Activated CD8-positive, alpha-beta T cell treated with anti-CD3 and anti-CD28 coated beads for 36 hours (primary cell): ENCODE measurements around the gene SF3B3. TPM values are rescaled to one million over a fixed set of nuclear protein-coding genes. Genes with fewer than 3 reads are reported as not detected.
A peak's percentile ranks its signal among the peaks of the same experiment; 100 is the strongest.

ENCODE experiments used
- ATAC-seq: fragments of 200-7000 bp; cut with Tn5 transposase; one replicate; pipeline ENCODE4 v1.10.0; 2021; ENCODE audit warnings: mild to moderate bottlenecking, moderate library complexity
- CTCF ChIA-PET: fragments of 350-600 bp; sonication (Branson Sonifier 250); formaldehyde crosslinking; loops from one replicate; lab custom pipeline; 2021; ENCODE audit warnings: antibody characterized with exemption; lab: Charles Lee
- POLR2A ChIA-PET: fragments of 350-600 bp; sonication (Branson Sonifier 250); formaldehyde crosslinking; loops from one replicate; lab custom pipeline; 2021; ENCODE audit warnings: antibody characterized with exemption; lab: Charles Lee
- DNase-seq: peaks from one replicate; pipeline ENCODE4 v3.0.0-alpha.2; 2020
- H3K27ac Mint-ChIP-seq: one replicate; pipeline ENCODE4 v1.8.0; 2021; ENCODE audit warnings: mild to moderate bottlenecking, mixed read lengths
- H3K27me3 Mint-ChIP-seq: one replicate; pipeline ENCODE4 v1.8.0; 2021; ENCODE audit warnings: mixed read lengths
- H3K36me3 Mint-ChIP-seq: one replicate; pipeline ENCODE4 v1.8.0; 2021; ENCODE audit warnings: low read depth, mixed read lengths
- H3K4me1 Mint-ChIP-seq: one replicate; pipeline ENCODE4 v1.8.0; 2021; ENCODE audit warnings: low read depth, mixed read lengths
- H3K4me3 Mint-ChIP-seq: one replicate; pipeline ENCODE4 v1.8.0; 2021; ENCODE audit warnings: mild to moderate bottlenecking, moderate library complexity, mixed read lengths
- H3K9me3 Mint-ChIP-seq: one replicate; pipeline ENCODE4 v1.8.0; 2021; ENCODE audit warnings: mixed read lengths
- CTCF ChIP-seq: fragments of 200-600 bp; IDR thresholded peaks from one replicate; pipeline ENCODE4 v1.8.0; 2022; ENCODE audit warnings: antibody characterized with exemption, mild to moderate bottlenecking
- intact Hi-C: fragments of 100-400 bp; cut with micrococcal nuclease; formaldehyde crosslinking; loops from one replicate; pipeline ENCODE4 v1.10.0; 2022
- total RNA-seq, 2 experiments: library from RNA; stranded (reverse); gene quantifications; one replicate each; pipeline ENCODE4 v1.2.3, GENCODE V29; 2021

SF3B3 gene
- total RNA-seq, 2 experiments from 2014 or later, result 543 to 552 TPM

- POLR2A ChIA-PET, result interaction anchor here (0.6 to 1.5 kb wide), 4 partner anchors 9 to 48 kb away, joined by 3 to 5 read pairs (median 4); no protein-coding TSS in a partner anchor
- DNase-seq (no peak), ATAC-seq (no peak)
- intact Hi-C loops, result no loop called here
- H3K27me3 Mint-ChIP-seq, result no peaks in the 10 kb centered on the region
- H3K4me3 Mint-ChIP-seq, result no peak overlapping the region
- peak overlapping the region; percentile 63 for H3K27ac Mint-ChIP-seq
- peaks cover 47% of the 10 kb centered on the region for H3K36me3 Mint-ChIP-seq
- H3K4me1 Mint-ChIP-seq, result peaks cover 33% of the 10 kb centered on the region
- no peaks in the 10 kb centered on the region for H3K9me3 Mint-ChIP-seq
- CTCF ChIA-PET, result interaction anchor here (1.4 kb wide), 1 partner anchor 45 kb away, joined by 4 read pairs; no protein-coding TSS in a partner anchor
- TF ChIP-seq CTCF, result no peak
These were observed 51.8 kb downstream of the SF3B3 start for GRCh38 chr16:70575376-70575775.

GRCh38 chr16:70576431-70577255 is 53.0 kb downstream of the SF3B3 start:
- no peaks in the 10 kb centered on the region for H3K9me3 Mint-ChIP-seq
- peaks cover 35% of the 10 kb centered on the region for H3K36me3 Mint-ChIP-seq
- H3K27me3 Mint-ChIP-seq, result no peaks in the 10 kb centered on the region
- DNase-seq, result no peak
- POLR2A ChIA-PET, result interaction anchor here (0.6 to 1.6 kb wide), 7 partner anchors 8 to 324 kb away, joined by 3 to 5 read pairs (median 3); no protein-coding TSS in a partner anchor
- CTCF ChIA-PET, result no interaction called here
- peaks cover 30% of the 10 kb centered on the region for H3K4me1 Mint-ChIP-seq
- H3K27ac Mint-ChIP-seq, result peak overlapping the region; percentile 56
- intact Hi-C loops, result no loop called here
- no peak overlapping the region for H3K4me3 Mint-ChIP-seq
- no peak for TF ChIP-seq CTCF
- ATAC-seq, result peak; percentile 18

- no peak for TF ChIP-seq CTCF
- H3K4me3 Mint-ChIP-seq, result no peak overlapping the region
- H3K36me3 Mint-ChIP-seq, result peaks cover 28% of the 10 kb centered on the region
- intact Hi-C loops, result no loop called here
- no peaks in the 10 kb centered on the region for H3K9me3 Mint-ChIP-seq
- H3K4me1 Mint-ChIP-seq, result peaks cover 23% of the 10 kb centered on the region
- no peak overlapping the region for H3K27ac Mint-ChIP-seq
- POLR2A ChIA-PET, result interaction anchor here (1.0 to 1.6 kb wide), 3 partner anchors 9 to 15 kb away, joined by 3 to 5 read pairs (median 3); no protein-coding TSS in a partner anchor
- CTCF ChIA-PET, result no interaction called here
- ATAC-seq (peak; percentile 20), DNase-seq (peak; percentile 26)
- H3K27me3 Mint-ChIP-seq, result no peaks in the 10 kb centered on the region
These were observed 53.7 kb downstream of the SF3B3 start for GRCh38 chr16:70577256-70577698.

- DNase-seq (no peak), ATAC-seq (no peak)
- H3K4me1 Mint-ChIP-seq, result peaks cover 20% of the 10 kb centered on the region
- peaks cover 21% of the 10 kb centered on the region for H3K36me3 Mint-ChIP-seq
- intact Hi-C loops, result no loop called here
- CTCF ChIA-PET, result interaction anchor here (1.9 kb wide), 1 partner anchor 69 kb away, joined by 4 read pairs; no protein-coding TSS in a partner anchor
- H3K9me3 Mint-ChIP-seq, result no peaks in the 10 kb centered on the region
- POLR2A ChIA-PET, result interaction anchor here (1.0 to 1.8 kb wide), 3 partner anchors 8 to 34 kb away, joined by 3 to 12 read pairs (median 3); no protein-coding TSS in a partner anchor
- H3K27me3 Mint-ChIP-seq, result no peaks in the 10 kb centered on the region
- no peak overlapping the region for H3K27ac Mint-ChIP-seq
- no peak overlapping the region for H3K4me3 Mint-ChIP-seq
- no peak for TF ChIP-seq CTCF
These were observed 54.4 kb downstream of the SF3B3 start for GRCh38 chr16:70578035-70578434.
